Gastroesophageal sphincter (tissue), 3 donors: ENCODE data around the gene NDUFAF7.

Experiments used
- CTCF ChIP-seq, 4 experiments: fragments of 200-600 bp in 2 of 4; fragments of 450-650 bp in 2 of 4; sonication (generic) in 1 of 4; IDR thresholded peaks; one replicate each; pipeline ENCODE4 v1.5.1; 2017 to 2019; ENCODE audit warnings: antibody characterized with exemption in 4 of 4, mild to moderate bottlenecking in 2 of 4, moderate library complexity in 2 of 4
- EP300 ChIP-seq: sonication (generic); formaldehyde crosslinking; IDR thresholded peaks from one replicate; pipeline ENCODE4 v1.6.1; 2017; ENCODE audit warnings: antibody characterized with exemption, mild to moderate bottlenecking

DNA sequence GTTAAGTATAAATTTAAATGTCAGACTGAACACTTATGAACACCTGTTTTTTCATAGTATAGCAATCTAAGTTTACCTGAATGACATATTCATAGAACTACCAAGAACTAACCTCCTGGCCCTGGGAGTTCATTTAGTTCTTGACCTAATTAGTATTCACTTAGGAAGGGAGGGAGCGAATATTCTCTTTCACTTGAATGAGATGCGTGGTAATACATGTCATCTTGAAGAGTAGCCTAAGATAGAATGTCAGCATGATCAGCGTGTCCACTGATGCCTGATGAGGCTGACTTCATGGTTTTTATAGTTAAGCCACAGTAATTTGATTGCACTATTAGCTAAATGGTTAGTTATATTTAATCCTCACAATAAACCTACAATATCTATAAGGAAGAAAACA is 13.3 kb downstream of the NDUFAF7 start:
- no peak for TF ChIP-seq CTCF (IDR thresholded peaks at IDR 0.05)
- TF ChIP-seq EP300: no peak
